Measurements from ENCODE around the gene HILPDA. TPM values are rescaled to one million over a fixed set of nuclear protein-coding genes. Genes with fewer than 3 reads are reported as not detected.

The HILPDA gene
- total and polyA plus RNA-seq, 12 donors: 4.5 to 65.0 (median 6.7) TPM

DNA sequence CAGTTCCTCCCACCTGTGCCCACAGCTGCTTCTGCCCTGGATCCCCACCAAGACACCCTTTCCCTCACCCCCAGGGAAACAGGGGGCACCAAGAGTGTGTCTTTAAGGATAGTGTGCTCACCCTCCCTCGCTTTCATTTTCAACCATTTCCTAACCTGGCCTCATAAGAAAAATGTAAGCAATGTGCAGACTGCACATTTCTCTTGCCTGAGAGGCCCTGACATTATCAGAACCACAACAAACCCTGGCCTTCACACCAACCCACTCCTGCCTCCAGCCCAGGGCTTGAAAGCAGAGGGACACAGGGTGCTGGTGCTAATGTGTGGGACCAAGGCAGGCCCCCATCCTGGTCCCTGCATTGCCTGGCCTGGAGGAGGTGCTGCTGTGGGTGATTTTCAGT lies 34.9 kb upstream of the HILPDA start:
- no peak for DNase-seq
- Histone ChIP-seq H3K36me3 (no peaks in the 10 kb centered on the region), H3K27ac (no peak overlapping the region), H3K4me3 (no peak overlapping the region), H3K27me3 (no peaks in the 10 kb centered on the region), H3K9me3 (no peaks in the 10 kb centered on the region), H3K4me1 (peaks cover 0 to 17% (median 4%) of the 10 kb centered on the region in 9 donors)
- TF ChIP-seq, protein P1, sequence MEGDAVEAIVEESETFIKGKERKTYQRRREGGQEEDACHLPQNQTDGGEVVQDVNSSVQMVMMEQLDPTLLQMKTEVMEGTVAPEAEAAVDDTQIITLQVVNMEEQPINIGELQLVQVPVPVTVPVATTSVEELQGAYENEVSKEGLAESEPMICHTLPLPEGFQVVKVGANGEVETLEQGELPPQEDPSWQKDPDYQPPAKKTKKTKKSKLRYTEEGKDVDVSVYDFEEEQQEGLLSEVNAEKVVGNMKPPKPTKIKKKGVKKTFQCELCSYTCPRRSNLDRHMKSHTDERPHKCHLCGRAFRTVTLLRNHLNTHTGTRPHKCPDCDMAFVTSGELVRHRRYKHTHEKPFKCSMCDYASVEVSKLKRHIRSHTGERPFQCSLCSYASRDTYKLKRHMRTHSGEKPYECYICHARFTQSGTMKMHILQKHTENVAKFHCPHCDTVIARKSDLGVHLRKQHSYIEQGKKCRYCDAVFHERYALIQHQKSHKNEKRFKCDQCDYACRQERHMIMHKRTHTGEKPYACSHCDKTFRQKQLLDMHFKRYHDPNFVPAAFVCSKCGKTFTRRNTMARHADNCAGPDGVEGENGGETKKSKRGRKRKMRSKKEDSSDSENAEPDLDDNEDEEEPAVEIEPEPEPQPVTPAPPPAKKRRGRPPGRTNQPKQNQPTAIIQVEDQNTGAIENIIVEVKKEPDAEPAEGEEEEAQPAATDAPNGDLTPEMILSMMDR (IDR thresholded peaks at IDR 0.05): no peak
- no peak for ATAC-seq
- intact Hi-C loops (cut with DNase I): loop anchor here in 1 of 10 donors (5.0 kb wide), 1 partner anchor 37 kb away; the partner anchor contains the start of gene HILPDA
- WGBS, 2 donors: 85 to 95% methylated on average over 1 of the region's 1 CpG

DNA sequence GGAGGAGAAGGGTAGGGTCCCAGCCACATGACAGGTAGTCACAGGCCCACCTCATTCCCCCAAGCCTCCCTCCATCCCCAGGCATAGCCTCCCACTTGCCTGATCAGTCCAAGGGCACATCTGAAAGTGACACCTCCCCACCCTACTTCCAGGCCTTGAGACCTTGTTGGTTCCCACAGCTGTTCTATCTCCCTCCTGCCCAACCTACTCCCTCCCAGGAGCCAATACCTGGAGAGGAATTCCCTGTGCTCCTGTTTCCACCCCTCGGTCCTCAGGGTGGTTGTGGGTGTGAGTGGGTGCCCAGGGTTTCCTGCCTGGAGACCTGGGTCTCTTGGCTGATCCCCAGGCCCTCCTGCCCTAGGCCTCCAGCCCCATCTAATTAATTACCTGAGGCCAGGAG lies 34.3 kb upstream of the HILPDA start:
- H3K36me3 ChIP-seq: no peaks in the 10 kb centered on the region
- no peaks in the 10 kb centered on the region for H3K27me3 ChIP-seq
- WGBS, 2 donors: 89 to 93% methylated on average over 1 of the region's 1 CpG
- no peak for ATAC-seq
- H3K27ac ChIP-seq: no peak overlapping the region
- peaks cover 0 to 17% (median 4%) of the 10 kb centered on the region in 9 donors for H3K4me1 ChIP-seq
- no peak overlapping the region for H3K4me3 ChIP-seq
- TF ChIP-seq, protein P1 (IDR thresholded peaks at IDR 0.05): no peak
- no peaks in the 10 kb centered on the region for H3K9me3 ChIP-seq
- intact Hi-C loops (cut with DNase I): loop anchor here in 1 of 10 donors (5.0 kb wide), 1 partner anchor 36 kb away; the partner anchor contains the start of gene HILPDA
- no peak for DNase-seq

DNA sequence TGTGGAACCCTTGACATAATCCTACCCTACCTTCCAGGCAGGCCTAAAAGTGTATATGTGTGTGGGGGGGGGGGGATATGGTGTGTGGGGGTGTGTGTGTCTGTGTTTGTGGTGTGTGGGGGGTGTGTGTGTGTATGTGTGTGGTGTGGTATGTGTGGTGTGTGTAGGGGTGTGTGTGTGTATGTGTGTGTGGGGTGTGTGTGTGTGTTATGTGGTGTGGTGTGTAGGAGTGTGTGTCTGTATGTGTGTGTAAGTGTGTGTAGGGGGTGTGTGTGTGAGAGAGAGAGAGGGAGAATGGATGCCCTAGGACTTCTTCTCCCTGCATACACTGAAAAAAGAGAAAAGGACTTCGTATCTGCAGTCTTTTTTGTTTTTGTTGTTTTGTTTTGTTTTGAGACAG lies 33.6 kb upstream of the HILPDA start:
- Histone ChIP-seq H3K36me3 (no peaks in the 10 kb centered on the region), H3K27me3 (no peaks in the 10 kb centered on the region), H3K4me3 (no peak overlapping the region), H3K4me1 (peaks cover 0 to 18% (median 4%) of the 10 kb centered on the region in 9 donors), H3K27ac (no peak overlapping the region), H3K9me3 (no peaks in the 10 kb centered on the region)
- ATAC-seq: no peak
- intact Hi-C loops (cut with DNase I): loop anchor here in 2 of 10 donors (2.0 to 5.0 kb wide), 2 partner anchors 23 to 35 kb away; partner anchors contain the start of gene HILPDA (in 1 of the 2)
- WGBS, 2 donors: 78 to 79% methylated on average over 1 of the region's 1 CpG
- no peak for DNase-seq
- TF ChIP-seq, protein P1 (IDR thresholded peaks at IDR 0.05): no peak

DNA sequence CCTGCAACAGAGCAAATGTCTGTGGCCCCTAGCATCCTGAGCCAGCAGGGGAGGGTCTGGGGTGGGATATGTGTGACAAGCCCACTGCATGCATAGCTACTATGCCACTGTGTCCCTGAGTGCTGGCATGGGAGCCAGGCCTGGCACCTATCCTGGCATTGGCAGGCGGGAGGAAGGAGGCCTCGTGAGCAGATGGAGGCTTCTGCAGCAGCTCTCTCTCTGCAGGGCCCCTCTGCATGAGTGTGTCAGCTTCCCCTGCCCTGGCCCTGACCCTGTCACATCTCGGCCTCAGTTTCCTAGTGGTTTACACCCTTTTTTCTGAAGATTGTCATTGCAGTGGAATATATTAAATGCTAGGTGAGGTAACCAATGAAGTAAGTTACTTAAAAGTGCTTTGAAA lies 32.8 kb upstream of the HILPDA start:
- ATAC-seq: peak; percentile 64 to 92 (median 78)

More for the DNA sequence above, 32.8 kb upstream of the HILPDA start:
- Histone ChIP-seq H3K4me3 (no peak overlapping the region), H3K4me1 (peaks cover 0 to 23% (median 4%) of the 10 kb centered on the region in 9 donors), H3K36me3 (no peaks in the 10 kb centered on the region), H3K27me3 (no peaks in the 10 kb centered on the region), H3K27ac (peak overlapping the region in 3 of 10 donors; percentile 13 to 48 (median 45)), H3K9me3 (no peaks in the 10 kb centered on the region)
- intact Hi-C loops (cut with DNase I): loop anchor here in 2 of 10 donors (2.0 to 5.0 kb wide), 2 partner anchors 24 to 34 kb away; partner anchors contain the start of gene HILPDA (in 1 of the 2)
- DNase-seq: peak; percentile 55 to 60
- 46 to 59% methylated on average over 3 of the region's 3 CpGs for WGBS, 2 donors
- TF ChIP-seq, protein P1 (IDR thresholded peaks at IDR 0.05): no peak

Measured in heart right ventricle (tissue), 16 donors.